GM21390 (cell line): ENCODE data around the gene DNPEP.
"Not testable (repeated sequence)": the region's sequence is repeated elsewhere in the genome, so short reads cannot be mapped to it uniquely, and the experiment has no call there.

Source experiments
- ATAC-seq: cut with Tn5 transposase; IDR thresholded peaks from one replicate; pipeline ENCODE4 v1.9.1; 2021; ENCODE audit not compliant: unreplicated experiment

The DNPEP gene

DNA sequence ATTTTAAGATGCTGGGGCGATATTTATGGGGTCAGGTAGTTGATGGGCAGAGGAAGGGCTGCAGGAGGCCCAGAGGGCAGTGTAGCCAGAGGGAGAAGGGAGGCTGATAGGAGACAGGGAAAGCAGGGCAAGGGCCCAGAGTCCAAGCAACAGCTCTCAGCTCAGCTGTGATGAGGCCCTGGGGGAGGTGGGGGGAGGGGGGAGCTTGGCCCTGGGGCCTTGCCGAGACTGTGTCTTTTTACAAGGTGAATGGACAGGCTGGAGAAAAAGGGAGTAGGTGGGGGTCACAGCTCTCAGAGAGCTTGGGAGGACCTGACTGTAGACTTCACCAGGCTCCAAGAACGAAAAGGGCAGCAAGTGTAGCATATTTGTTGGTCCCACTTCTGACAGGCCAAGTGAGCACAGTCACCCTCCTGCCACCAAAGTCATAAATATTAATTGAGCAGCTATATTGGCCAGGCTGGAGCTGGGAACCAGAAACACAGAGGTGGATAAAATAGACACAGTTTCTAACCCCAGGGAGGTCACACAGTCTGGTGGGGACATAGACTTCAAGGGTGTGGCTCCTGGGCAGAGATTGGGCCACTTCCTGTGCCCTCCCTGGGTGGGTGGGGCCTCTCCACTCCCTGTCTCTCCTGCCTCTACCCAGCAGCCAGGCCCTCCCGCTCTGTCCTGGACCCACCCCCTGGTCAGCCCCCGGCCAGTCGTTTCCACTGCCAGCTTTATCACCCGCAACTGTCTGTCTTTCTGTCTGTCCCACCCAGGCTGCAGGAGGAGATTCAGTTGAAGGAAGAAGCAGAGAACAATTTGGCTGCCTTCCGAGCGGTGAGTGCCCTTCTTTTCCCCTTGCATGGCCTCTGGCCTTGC is 31.9 kb upstream of the DNPEP start:
- ATAC-seq, result no peak

DNA sequence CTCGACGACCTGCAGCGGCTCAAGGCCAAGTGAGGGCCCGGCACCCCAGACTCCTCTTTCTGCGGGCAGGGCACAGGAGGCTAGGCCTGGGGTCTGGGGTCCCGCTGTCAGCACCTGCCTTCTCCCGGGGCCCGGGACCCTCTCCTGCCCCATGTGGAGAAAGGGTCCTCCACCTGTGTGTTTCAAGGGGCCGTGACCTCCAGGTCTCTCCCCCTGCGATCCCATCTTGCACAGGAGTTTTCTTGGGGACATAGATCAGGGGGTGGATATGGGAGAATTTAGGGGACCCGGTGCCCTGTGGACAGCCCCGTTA is 31.3 kb upstream of the DNPEP start:
- no peak for ATAC-seq

DNA sequence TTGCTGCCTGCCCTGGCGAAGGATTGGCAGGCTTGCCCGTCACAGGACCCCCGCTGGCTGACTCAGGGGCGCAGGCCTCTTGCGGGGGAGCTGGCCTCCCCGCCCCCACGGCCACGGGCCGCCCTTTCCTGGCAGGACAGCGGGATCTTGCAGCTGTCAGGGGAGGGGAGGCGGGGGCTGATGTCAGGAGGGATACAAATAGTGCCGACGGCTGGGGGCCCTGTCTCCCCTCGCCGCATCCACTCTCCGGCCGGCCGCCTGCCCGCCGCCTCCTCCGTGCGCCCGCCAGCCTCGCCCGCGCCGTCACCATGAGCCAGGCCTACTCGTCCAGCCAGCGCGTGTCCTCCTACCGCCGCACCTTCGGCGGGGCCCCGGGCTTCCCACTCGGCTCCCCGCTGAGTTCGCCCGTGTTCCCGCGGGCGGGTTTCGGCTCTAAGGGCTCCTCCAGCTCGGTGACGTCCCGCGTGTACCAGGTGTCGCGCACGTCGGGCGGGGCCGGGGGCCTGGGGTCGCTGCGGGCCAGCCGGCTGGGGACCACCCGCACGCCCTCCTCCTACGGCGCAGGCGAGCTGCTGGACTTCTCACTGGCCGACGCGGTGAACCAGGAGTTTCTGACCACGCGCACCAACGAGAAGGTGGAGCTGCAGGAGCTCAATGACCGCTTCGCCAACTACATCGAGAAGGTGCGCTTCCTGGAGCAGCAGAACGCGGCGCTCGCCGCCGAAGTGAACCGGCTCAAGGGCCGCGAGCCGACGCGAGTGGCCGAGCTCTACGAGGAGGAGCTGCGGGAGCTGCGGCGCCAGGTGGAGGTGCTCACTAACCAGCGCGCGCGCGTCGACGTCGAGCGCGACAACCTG is 30.7 kb upstream of the DNPEP start, which contains the start of gene DES:
TSS of gene DES (plus strand) at position 223 of the 857 bp plus-strand sequence. CDS start at position 309, 86 bp downstream.
- ATAC-seq, result no peak

DNA sequence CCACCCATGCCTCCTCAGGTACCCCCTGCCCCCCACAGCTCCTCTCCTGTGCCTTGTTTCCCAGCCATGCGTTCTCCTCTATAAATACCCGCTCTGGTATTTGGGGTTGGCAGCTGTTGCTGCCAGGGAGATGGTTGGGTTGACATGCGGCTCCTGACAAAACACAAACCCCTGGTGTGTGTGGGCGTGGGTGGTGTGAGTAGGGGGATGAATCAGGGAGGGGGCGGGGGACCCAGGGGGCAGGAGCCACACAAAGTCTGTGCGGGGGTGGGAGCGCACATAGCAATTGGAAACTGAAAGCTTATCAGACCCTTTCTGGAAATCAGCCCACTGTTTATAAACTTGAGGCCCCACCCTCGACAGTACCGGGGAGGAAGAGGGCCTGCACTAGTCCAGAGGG is 29.7 kb upstream of the DNPEP start:
- ATAC-seq, result no peak

DNA sequence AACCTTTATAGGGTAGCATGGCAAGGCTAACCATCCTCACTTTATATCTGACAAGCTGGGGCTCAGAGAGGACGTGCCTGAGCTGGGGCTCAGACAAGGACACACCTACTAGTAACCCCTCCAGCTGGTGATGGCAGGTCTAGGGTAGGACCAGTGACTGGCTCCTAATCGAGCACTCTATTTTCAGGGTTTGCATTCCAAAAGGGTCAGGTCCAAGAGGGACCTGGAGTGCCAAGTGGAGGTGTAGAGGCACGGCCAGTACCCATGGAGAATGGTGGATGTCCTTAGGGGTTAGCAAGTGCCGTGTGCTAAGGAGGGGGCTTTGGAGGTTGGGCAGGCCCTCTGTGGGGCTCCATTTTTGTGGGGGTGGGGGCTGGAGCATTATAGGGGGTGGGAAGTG is 29.2 kb upstream of the DNPEP start:
- ATAC-seq, result no peak

DNA sequence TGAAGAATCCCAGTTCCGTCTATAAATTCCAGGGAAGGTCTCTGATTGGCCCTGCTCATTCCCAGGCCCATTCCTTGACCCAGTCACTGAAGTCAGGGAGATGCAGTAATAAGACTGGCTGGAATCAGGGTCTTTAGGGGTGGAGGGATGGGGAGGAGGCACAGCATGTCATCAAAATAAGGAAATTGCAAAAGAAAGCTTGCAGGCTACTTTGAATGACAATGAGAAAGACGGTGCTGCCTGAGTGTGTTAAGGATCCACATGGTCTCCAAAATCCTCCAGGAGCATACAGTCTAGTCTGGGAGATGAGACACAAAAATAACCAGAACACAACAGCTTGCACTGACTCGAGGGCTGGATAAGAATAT is 28.5 kb upstream of the DNPEP start:
- no peak for ATAC-seq

DNA sequence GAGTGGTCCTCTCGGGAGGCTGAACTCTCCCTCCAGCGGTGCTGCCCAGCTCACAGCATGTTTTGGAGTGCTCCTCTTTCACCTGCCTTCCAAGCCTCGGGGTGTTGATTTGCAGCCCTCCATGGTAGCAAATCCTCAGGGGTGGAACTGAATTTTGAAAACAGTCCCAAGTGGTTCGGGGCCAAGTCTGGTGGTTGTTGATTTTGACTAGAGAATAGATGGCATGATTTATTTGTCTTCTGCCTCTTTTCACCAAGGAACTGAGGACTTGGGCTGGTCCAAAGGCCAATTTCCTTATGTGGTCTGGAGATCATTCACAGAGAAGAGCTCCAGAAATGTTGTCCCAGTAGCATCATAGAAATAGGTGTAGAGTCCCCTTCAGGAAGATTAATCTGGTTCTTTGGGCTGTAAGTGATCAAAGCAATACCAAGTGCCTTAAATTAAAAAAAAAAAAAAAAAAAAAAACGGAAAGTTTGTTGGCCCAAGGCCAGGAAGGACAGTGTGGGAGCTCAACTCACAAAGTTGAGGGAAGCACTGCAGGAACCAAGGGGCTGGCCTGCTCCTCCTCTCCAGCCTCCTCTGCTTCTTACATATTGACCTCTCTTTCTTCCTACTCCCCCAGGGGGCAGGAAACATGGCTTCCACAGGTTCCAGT is 28.0 kb upstream of the DNPEP start:
- no peak for ATAC-seq

DNA sequence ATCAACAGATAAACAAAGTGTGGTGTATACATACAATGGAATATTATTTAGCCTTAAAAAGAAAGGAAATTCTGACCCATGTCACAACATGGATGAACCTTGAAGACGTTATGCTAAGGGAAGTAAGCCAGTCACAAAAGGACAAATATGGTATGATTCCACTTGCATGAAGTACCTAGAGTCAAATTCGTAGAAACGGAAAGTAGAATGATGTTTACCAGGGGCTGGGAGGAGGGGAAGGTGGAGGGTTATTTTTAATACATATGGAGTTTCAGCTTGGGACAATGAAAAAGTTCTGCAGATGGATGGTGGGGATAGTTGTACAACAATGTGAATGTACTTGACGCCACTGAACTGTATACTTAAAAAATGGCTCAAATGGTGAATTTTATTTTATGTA is 27.1 kb upstream of the DNPEP start:
- ATAC-seq, result no peak

DNA sequence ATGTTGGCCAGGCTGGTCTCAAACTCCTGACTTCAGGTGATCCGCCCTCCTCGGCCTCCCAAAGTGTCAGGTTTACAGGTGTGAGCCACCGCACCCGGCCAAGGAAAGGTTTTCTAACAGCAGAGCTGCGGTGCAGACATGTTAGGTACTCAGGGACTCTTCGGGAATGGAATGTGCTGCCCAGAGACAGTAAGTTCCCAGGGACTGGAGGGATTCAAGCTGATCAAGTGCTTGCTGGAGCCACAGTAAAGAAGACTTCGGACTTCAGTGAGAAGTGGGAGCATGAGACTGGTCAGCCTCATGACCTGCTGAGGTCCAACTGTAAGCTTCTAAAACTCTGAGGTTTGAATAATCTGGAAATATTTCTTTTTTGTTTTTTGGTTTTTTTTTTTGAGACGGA is 22.7 kb upstream of the DNPEP start:
- no peak for ATAC-seq

DNA sequence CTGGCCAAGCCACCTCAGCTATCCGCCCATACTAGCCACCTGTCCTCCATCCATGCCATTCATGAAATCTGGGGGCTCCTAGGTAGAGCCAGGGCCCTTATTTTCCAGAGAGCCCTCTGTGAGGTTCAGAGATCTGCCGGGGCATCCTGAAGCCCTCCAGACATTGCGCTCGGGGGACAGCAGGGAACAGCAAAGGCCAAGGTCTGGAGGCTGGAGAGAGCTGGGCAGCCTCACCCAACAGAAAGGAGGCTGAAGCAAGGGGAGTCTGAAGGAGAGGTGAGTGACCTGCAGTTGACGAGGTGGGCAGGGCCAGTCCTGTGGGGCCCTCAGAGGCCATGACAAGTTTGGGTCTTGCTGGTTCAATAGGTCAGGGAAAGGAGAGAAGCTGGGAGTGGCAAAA is 21.9 kb upstream of the DNPEP start:
- no peak for ATAC-seq

DNA sequence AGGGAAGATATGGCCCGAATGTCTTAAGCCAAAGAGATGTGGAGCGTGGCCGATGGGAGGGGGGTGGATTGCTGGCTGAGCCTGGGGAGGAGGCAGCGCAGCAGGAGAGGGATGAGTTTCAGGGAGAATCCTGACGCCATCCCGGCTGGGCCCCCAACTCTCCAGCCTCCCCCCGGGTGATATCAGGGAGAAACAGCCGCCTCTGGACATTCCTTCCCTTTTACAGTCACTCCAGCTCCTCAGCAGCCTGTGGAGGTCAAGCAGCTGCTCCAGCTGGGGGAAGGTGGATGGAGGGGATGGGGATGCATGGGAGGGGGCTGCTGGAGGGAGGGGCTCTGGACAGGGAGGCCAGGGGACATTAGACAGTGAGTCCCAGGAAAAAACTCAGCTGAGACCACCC is 20.9 kb upstream of the DNPEP start:
- ATAC-seq, result no peak

DNA sequence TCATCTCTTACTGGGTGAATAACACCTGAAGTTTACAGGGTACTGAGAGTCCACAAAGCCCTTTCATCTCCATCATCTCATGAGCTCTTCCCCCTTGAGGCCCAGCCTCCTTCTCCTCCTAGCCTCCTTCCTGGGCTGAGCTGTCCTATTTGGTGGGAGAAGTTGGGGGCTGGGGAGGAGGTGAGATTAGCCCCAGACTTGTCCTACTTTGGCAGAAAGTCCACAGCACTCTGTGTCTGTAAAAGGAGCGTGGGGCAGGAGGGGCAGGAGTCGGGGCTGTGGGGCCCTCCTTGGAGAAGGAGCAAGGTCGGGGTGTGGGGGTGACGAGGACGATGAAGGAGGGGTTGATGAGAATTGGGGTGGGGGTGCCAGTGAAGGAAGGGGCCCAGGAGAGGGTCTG is 20.5 kb upstream of the DNPEP start:
- no peak for ATAC-seq

DNA sequence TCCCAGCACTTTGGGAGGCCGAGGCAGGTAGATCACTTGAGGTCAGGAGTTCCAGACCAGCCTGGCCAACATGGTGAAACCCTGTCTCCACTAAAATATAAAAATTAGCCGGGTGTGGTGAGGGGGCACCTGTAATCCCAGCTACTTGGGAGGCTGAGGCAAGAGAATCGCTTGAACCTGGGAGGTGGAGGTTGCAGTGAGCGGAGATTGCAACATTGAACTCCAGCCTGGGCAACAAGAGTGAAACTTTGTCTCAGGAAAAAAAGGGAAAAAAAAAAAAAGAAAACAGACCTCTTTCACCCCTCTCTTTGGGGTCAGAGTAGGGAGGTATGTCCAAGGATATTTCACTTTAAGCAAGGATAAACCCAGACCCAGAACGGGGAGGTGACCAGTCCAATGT is 19.6 kb upstream of the DNPEP start:
- ATAC-seq, result not testable (repeated sequence)

DNA sequence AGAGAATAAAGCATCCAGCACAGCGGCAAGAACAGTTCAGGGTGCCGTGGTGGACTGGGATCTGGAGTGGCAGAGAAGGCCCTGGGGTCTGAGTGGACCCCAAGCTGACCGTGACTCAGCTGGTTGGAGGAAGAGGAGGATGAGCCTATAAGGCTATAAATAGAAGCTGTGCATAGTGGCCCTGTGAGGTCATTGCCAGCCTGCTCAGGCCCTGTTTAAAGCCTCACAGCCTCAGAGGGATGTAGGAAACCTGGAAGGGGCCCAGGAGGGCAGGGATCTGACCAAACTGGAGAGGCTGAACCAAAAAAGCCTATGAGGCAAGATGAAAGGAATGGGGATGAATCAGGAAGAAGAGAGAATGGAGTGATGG is 19.1 kb upstream of the DNPEP start:
- ATAC-seq, result no peak

DNA sequence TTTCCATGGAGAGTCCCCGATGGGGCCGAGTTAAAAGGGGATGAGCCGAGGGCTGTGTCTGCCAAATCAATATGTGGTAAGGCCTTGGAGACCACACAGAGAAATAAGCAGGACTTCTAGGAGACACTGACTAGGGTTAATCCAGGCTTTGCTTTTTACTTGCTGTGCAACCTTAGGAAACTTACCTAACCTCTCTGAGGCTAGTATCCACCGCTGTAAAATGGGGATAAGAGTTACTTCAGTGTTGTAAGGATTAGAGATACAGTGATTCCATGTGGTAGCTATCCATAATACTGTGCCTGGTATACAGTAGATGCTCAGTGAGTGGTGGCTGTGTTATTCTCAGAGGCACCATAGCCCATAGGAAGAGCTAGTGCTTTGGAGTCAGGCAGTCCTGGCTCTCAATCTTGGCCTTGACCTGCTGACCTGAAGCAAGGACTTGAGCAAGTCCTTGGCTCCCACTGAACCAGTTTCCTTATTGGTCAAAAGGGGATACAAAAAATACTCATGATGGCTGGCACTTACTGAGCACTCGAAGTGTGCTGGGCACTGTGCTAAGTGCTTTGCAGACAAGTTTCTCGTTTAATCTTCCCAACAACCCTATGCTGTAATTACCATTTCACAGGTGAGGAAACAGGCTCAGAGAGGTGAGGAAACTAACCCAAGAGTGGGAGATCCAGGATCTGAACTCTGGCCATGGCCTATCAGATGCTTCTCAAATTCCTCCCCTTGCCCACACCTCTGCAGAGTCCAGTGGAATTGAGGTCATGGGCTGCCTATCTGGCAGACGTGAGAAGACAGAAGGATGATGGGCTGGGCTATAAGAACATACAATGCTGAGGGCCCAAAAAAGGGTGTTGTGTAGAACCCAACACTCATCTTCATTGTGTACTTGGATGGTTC is 18.5 kb upstream of the DNPEP start:
- ATAC-seq, result no peak

DNA sequence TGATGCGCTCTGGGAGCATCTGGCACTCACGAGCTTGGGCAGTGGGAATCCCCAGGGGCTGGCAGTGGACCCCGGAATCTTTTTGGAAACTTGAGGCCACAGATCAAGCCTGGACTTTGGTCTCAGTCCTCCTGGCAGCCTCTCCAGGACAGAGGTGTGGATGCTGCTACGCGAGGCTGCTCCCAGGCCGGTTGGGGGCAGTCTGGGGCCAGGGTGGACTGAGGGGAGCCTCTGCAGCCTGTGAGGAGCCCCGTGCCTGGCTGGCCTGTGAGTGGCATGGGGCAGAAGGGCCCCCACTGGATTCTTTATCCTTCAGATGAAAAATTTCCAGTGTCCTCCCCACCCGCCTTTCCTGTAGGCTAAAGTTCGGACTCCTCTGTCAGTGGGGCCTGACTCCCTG is 17.7 kb upstream of the DNPEP start:
- no peak for ATAC-seq

DNA sequence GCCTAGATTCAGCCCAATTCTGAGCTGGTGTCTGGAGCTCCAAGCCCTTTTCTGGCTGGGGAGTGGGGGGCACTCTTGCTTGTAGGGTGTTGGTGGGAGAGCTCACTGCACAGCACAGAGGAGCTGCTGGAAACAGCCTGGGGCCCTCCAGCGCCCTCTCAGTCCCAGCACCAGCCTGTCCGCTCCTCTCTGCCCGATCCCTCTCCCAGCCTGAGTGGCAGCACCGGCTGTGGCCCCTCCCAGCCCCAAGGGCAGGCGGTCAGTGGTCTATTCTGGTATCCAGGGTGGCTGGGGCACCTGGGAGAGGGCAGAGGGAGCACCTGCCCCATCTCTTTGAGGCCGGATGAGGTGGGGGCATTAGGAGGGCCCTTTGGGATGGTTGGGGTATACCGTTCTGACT is 17.2 kb upstream of the DNPEP start:
- no peak for ATAC-seq

DNA sequence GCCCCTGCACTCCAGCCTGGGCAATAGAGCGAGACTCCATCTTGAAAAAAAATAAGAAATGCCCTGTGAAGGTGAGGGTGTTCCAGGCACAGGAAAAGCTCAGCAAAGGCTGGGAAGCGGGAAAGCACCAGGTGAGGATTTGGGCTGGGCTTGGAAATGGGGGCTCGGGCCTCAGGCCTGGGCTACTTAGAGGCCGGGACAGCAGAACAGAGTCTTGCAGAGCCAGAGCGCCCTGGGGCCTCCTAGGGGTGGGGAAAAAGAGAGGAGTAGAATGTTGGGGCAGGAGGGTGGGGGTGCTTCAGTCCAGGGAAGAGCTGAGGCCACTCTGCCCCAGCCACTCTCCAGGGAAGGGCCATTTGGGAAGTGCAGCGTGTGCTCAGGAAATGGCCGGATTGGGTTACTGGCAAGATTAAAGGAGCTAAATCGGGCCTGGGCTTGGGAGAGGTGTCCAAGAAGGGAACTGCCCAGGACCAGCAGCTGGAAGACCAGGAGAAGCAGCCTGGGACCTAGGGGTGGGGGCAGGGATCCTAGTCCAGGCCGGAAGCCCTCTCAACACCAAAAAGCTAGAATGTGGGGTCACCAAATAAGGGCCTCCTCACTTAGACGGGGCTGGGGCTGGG is 16.7 kb upstream of the DNPEP start:
- no peak for ATAC-seq

DNA sequence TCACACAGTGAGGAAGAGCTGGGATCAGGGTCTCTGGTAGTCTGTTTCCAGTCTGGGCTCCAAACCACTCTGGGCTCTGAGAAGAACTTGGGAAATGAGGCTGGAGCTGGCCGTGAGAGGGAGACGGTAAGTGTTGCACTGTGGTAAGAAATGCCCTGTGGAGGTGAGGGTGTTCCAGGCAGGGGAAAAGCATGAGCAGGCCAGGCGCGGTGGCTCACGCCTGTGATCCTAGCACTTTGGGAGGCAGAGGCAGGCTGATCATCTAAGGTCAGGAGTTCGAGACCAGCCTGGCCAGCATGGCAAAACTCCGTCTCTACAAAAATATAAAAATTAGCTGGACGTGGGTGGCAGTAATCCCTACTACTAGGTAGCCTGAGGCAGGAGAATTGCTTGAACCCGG is 16.1 kb upstream of the DNPEP start:
- ATAC-seq, result no peak
